A549 (cell line): ENCODE measurements around the gene CACNA1I. TPM values are rescaled to one million over a fixed set of nuclear protein-coding genes. Genes with fewer than 3 reads are reported as not detected.

Experiments
- ATAC-seq, 2 experiments: fragments of 200-7000 bp in 1 of 2; fragments of >200 bp in 1 of 2; cut with Nextera tagmentation in 1 of 2; cut with Tn5 transposase in 1 of 2; 3 replicates each; pipeline versions ENCODE4 v1.8.0 to v1.9.1; 2018 to 2020; ENCODE audit warnings: mild to moderate bottlenecking in 1 of 2, moderate library complexity in 1 of 2
- CTCF ChIA-PET: fragments of 300-600 bp; sonication (Branson Sonifier 250); formaldehyde crosslinking; extraction: SDS; loops from one replicate; lab custom pipeline; 2021; ENCODE audit warnings: antibody characterized with exemption, inconsistent platforms; lab: Yijun Ruan, JAX
- POLR2A ChIA-PET: fragments of 350-600 bp; formaldehyde crosslinking; extraction: SDS; loops from one replicate; lab custom pipeline; 2021; ENCODE audit warnings: antibody characterized with exemption, inconsistent platforms; lab: Yijun Ruan, JAX
- DNase-seq, 2 experiments: peaks; one replicate each; pipeline versions ENCODE4 v3.0.0 to v3.0.0-alpha.2; 2011 to 2016; ENCODE audit warnings: low read depth in 1 of 2, low spot score in 1 of 2
- FAIRE-seq: peaks from 2 replicates; lab custom pipeline; 2011; peaks lifted over from hg19 to GRCh38; lab: Jason Lieb, UNC
- H3K27ac ChIP-seq, 2 experiments: fragments of >200 bp; sonication (Bioruptor Twin); formaldehyde crosslinking; 3 replicates each; pipeline ENCODE4 v1.5.1; 2016 to 2017
- H3K4me1 ChIP-seq: fragments of >200 bp; sonication (Bioruptor Twin); formaldehyde crosslinking; 3 replicates; pipeline ENCODE4 v1.6.1; 2016
- H3K4me2 ChIP-seq: fragments of >200 bp; sonication (Bioruptor Twin); formaldehyde crosslinking; 3 replicates; pipeline ENCODE4 v1.6.1; 2016
- H3K4me3 ChIP-seq: fragments of >200 bp; sonication (Bioruptor Twin); formaldehyde crosslinking; 3 replicates; pipeline ENCODE4 v1.5.1; 2016
- H3K9me3 ChIP-seq: fragments of >200 bp; sonication (Bioruptor Twin); formaldehyde crosslinking; 3 replicates; pipeline ENCODE4 v1.6.1; 2016
- CTCF ChIP-seq: fragments of >200 bp; sonication (Bioruptor Twin); formaldehyde crosslinking; IDR thresholded peaks from 3 replicates; pipeline ENCODE4 v1.5.1; 2016
- ELK1 ChIP-seq: fragments of 150-350 bp; IDR thresholded peaks from 2 replicates; pipeline ENCODE4 v1.6.1; 2014; ENCODE audit warnings: low read depth, mild to moderate bottlenecking, low read length
- ESRRA ChIP-seq: fragments of 150-350 bp; IDR thresholded peaks from 2 replicates; pipeline ENCODE4 v1.6.1; 2014; ENCODE audit warnings: mild to moderate bottlenecking, low read length, borderline replicate concordance
- FOSL2 ChIP-seq, 2 experiments: fragments of 450-650 bp in 1 of 2; fragments of >200 bp in 1 of 2; sonication (Bioruptor Twin) in 1 of 2; formaldehyde crosslinking; IDR thresholded peaks; 2 replicates each; pipeline versions ENCODE4 v1.5.0 to v1.6.1; 2016 to 2020; ENCODE audit warnings: mild to moderate bottlenecking in 1 of 2, moderate library complexity in 1 of 2
- HDAC2 ChIP-seq: fragments of 200-600 bp; sonication (generic); IDR thresholded peaks from 2 replicates; pipeline ENCODE4 v1.6.1; 2016
- HMGXB4 ChIP-seq: fragments of 250-450 bp; sonication (Bioruptor Pico); IDR thresholded peaks from 2 replicates; pipeline ENCODE4 v1.5.0; 2021; ENCODE audit warnings: mild to moderate bottlenecking, moderate library complexity, borderline replicate concordance
- HOXB13 ChIP-seq: fragments of 250-450 bp; sonication (Bioruptor Pico); IDR thresholded peaks from 2 replicates; pipeline ENCODE4 v1.5.0; 2020; ENCODE audit warnings: low read depth, mild to moderate bottlenecking, moderate library complexity
- HOXB5 ChIP-seq: fragments of 250-450 bp; sonication (Bioruptor Pico); IDR thresholded peaks from 2 replicates; pipeline ENCODE4 v1.5.0; 2020; ENCODE audit warnings: mild to moderate bottlenecking, moderate library complexity
- JUN ChIP-seq, 2 experiments: fragments of >200 bp; sonication (Bioruptor Twin); formaldehyde crosslinking; IDR thresholded peaks; 2 replicates in 1 of 2; 3 replicates in 1 of 2; pipeline ENCODE4 v1.6.1; 2016 to 2017
- JUNB ChIP-seq: fragments of >200 bp; sonication (Bioruptor Twin); formaldehyde crosslinking; IDR thresholded peaks from 2 replicates; pipeline ENCODE4 v1.6.1; 2016
- MAZ ChIP-seq: fragments of 150-350 bp; IDR thresholded peaks from 2 replicates; pipeline ENCODE4 v1.6.1; 2014; ENCODE audit warnings: antibody characterized with exemption, low read depth, low read length, borderline replicate concordance
- NFE2L2 ChIP-seq: fragments of 150-350 bp; conservative IDR thresholded peaks from 2 replicates; pipeline ENCODE4 v1.6.1; 2014; ENCODE audit warnings: low read length
- POLR2AphosphoS2 ChIP-seq: conservative IDR thresholded peaks from 2 replicates; pipeline ENCODE4 v1.6.1; 2012; ENCODE audit warnings: low read length, improper control_type of control experiment, inconsistent platforms
- RAD21 ChIP-seq, 2 experiments: fragments of >200 bp in 1 of 2; sonication (Bioruptor Twin) in 1 of 2; formaldehyde crosslinking in 1 of 2; IDR thresholded peaks in 1 of 2; conservative IDR thresholded peaks in 1 of 2; 2 replicates in 1 of 2; 3 replicates in 1 of 2; pipeline ENCODE4 v1.6.1; 2012 to 2018; ENCODE audit warnings: inconsistent platforms in 1 of 2
- RFX5 ChIP-seq: fragments of 450-650 bp; IDR thresholded peaks from 2 replicates; pipeline ENCODE4 v1.7.1; 2014; ENCODE audit warnings: antibody characterized with exemption, mild to moderate bottlenecking, moderate library complexity
- TP53 ChIP-seq: fragments of 250-450 bp; sonication (Bioruptor Pico); IDR thresholded peaks from 2 replicates; pipeline ENCODE4 v1.5.0; 2021; ENCODE audit warnings: mild to moderate bottlenecking, moderate library complexity
- ZC3H11A ChIP-seq: fragments of 450-650 bp; IDR thresholded peaks from 2 replicates; pipeline ENCODE4 v1.6.1; 2014; ENCODE audit warnings: antibody characterized with exemption, mild to moderate bottlenecking
- ZFP36 ChIP-seq: fragments of 450-650 bp; IDR thresholded peaks from 2 replicates; pipeline ENCODE4 v1.6.1; 2014; ENCODE audit warnings: borderline replicate concordance; ENCODE audit not compliant: partially characterized antibody
- WGBS: methylation state at CpG from one replicate; pipeline ENCODE4 v1.1.6; 2017; ENCODE audit errors: missing lambda C conversion rate; 5-methylcytosine and 5-hydroxymethylcytosine counted together
- polyA plus RNA-seq, 4 experiments: library from polyadenylated mRNA; depleted of rRNA in 3 of 4; stranded (reverse); fragments of >200 nt; fragmentation: RNase III in 1 of 4; extraction: RNeasy Plus Mini Kit Qiagen cat#74134 plus additional on column Dnase treatment in 1 of 4; gene quantifications; 2 replicates in 3 of 4; 3 replicates in 1 of 4; pipeline ENCODE4 v1.2.3, GENCODE V29; 2011 to 2017
- TF ChIP-seq, protein P1 (sequence below): fragments of 200-600 bp; sonication (generic); IDR thresholded peaks from 2 replicates; pipeline ENCODE4 v1.6.1; 2016; ENCODE audit warnings: antibody characterized with exemption, mild to moderate bottlenecking, moderate library complexity
- TF ChIP-seq, protein P2 (sequence below): fragments of 250-450 bp; sonication (Bioruptor Pico); IDR thresholded peaks from 2 replicates; pipeline ENCODE4 v1.5.0; 2020; ENCODE audit warnings: low read depth, mild to moderate bottlenecking, moderate library complexity

The CACNA1I gene
- polyA plus RNA-seq, 2 of the 4 experiments (the other 2 are of a cell fraction) = 0.03 to 0.13 TPM

DNA sequence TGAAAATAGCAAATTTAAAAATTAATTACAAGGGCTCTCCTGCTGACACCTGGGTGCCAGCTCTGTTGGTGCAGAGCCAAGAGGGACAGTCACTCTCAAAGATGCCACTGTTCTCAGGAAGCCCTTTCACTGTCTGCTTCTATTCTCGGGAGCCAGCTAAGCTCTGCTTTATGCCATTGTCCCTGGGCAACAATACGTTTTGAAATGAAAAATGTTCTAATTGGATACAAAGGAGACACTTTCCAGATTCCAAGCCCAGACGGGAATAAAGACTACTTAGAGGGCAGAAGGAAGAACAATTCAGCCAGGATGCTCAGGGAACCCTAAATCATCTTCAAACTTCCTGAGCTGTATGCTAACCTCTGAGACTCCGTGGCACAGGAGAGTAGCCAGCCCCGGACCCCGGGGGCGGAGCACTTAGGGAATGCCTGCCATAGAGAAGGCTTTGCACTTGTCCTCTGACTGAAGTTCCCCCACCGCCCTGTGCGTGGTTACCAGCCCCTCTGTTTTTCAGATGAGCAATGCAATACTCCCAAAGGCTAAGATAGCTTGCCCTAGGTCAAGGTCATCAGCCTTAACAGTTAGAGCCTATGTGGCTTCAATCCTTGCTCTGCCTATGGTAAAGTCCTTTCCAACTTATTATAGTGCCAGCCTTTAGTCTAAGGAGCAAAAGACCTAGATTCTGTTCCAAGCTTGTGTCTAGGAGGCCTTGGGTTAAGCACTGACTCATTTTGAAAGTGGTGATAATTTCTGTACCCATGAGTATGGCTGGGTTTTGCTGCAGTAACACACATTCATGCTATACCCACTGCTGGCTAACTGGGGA lies 150.9 kb downstream of the CACNA1I start:
- DNase-seq (no peak), ATAC-seq (no peak), FAIRE-seq (no peak)
- Histone ChIP-seq H3K4me2 (no peak overlapping the region), H3K27ac (no peak overlapping the region), H3K4me1 (0 out of 3 replicates have a peak, but pooled peaks cover 4% of the 10 kb centered on the region), H3K4me3 (no peak overlapping the region), H3K9me3 (no peaks in the 10 kb centered on the region)
- ChIA-PET CTCF (no interaction called here), POLR2A (no interaction called here)
- TF ChIP-seq HDAC2 = no peak
- no peak for TF ChIP-seq CTCF
- no peak for TF ChIP-seq ESRRA
- TF ChIP-seq HMGXB4 (CRISPR knock-in tag) = no peak
- TF ChIP-seq, protein P1, sequence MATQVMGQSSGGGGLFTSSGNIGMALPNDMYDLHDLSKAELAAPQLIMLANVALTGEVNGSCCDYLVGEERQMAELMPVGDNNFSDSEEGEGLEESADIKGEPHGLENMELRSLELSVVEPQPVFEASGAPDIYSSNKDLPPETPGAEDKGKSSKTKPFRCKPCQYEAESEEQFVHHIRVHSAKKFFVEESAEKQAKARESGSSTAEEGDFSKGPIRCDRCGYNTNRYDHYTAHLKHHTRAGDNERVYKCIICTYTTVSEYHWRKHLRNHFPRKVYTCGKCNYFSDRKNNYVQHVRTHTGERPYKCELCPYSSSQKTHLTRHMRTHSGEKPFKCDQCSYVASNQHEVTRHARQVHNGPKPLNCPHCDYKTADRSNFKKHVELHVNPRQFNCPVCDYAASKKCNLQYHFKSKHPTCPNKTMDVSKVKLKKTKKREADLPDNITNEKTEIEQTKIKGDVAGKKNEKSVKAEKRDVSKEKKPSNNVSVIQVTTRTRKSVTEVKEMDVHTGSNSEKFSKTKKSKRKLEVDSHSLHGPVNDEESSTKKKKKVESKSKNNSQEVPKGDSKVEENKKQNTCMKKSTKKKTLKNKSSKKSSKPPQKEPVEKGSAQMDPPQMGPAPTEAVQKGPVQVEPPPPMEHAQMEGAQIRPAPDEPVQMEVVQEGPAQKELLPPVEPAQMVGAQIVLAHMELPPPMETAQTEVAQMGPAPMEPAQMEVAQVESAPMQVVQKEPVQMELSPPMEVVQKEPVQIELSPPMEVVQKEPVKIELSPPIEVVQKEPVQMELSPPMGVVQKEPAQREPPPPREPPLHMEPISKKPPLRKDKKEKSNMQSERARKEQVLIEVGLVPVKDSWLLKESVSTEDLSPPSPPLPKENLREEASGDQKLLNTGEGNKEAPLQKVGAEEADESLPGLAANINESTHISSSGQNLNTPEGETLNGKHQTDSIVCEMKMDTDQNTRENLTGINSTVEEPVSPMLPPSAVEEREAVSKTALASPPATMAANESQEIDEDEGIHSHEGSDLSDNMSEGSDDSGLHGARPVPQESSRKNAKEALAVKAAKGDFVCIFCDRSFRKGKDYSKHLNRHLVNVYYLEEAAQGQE = no peak
- no peak for TF ChIP-seq MAZ
- no peak for TF ChIP-seq ZC3H11A
- no peak for TF ChIP-seq NFE2L2
- TF ChIP-seq JUN (IDR thresholded peaks at IDR 0.05) = no peak
- TF ChIP-seq JUNB = no peak
- TF ChIP-seq RFX5 = no peak
- no peak for TF ChIP-seq RAD21 (conservative IDR thresholded peaks at IDR 0.05 in 1 of 2, IDR thresholded peaks at IDR 0.05 in 1 of 2)
- no peak for TF ChIP-seq HOXB13
- no peak for TF ChIP-seq FOSL2 (IDR thresholded peaks at IDR 0.05)
- TF ChIP-seq FOSL2 (CRISPR knock-in tag; IDR thresholded peaks at IDR 0.05) = no peak
- no peak for TF ChIP-seq HOXB5 (CRISPR knock-in tag)
- no peak for TF ChIP-seq ELK1
- no peak for TF ChIP-seq TP53 (CRISPR knock-in tag)
- TF ChIP-seq POLR2AphosphoS2 = no peak
- TF ChIP-seq, protein P2, sequence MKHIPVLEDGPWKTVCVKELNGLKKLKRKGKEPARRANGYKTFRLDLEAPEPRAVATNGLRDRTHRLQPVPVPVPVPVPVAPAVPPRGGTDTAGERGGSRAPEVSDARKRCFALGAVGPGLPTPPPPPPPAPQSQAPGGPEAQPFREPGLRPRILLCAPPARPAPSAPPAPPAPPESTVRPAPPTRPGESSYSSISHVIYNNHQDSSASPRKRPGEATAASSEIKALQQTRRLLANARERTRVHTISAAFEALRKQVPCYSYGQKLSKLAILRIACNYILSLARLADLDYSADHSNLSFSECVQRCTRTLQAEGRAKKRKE = no peak
- no peak for TF ChIP-seq ZFP36
- WGBS = 45% methylated on average over 9 of the region's 9 CpGs
